Cardiac muscle cell (in vitro differentiated cells and primary cell): ENCODE results near the gene CGA. TPM values are rescaled to one million over a fixed set of nuclear protein-coding genes. Genes with fewer than 3 reads are reported as not detected.

Experiments used
- DNase-seq, 2 donors: peaks; one replicate each; pipeline versions ENCODE4 v3.0.0 to v3.0.0-alpha.2; 2010 to 2017; ENCODE audit warnings: low read depth in 1 of 2, low spot score in 1 of 2
- H3K27ac ChIP-seq: fragments of 200-600 bp; sonication (generic); 2 replicates; pipeline ENCODE4 v1.5.1; 2016
- H3K27me3 ChIP-seq: fragments of 200-600 bp; sonication (generic); 2 replicates; pipeline ENCODE4 v1.6.0; 2016; ENCODE audit warnings: control low read depth
- H3K36me3 ChIP-seq: fragments of 200-600 bp; sonication (generic); 2 replicates; pipeline ENCODE4 v1.5.1; 2016; ENCODE audit warnings: control low read depth
- H3K4me1 ChIP-seq: fragments of 200-600 bp; sonication (generic); 2 replicates; pipeline ENCODE4 v1.8.1; 2017; ENCODE audit warnings: low read depth, mild to moderate bottlenecking, mixed run types
- H3K4me3 ChIP-seq: fragments of 200-600 bp; sonication (generic); 2 replicates; pipeline ENCODE4 v1.5.1; 2016; ENCODE audit warnings: mild to moderate bottlenecking
- H3K9me3 ChIP-seq: fragments of 200-600 bp; sonication (generic); 2 replicates; pipeline ENCODE4 v1.5.1; 2017; ENCODE audit warnings: low read depth, mild to moderate bottlenecking, control low read depth
- polyA plus RNA-seq: library from polyadenylated mRNA; unstranded; fragments of >200 nt; fragmentation: Nextera tagmentation; extraction: Ambion mirVana; gene quantifications from 2 replicates; pipeline ENCODE4 v1.2.1, GENCODE V29; 2016
- total RNA-seq: library from RNA; depleted of rRNA; stranded (reverse); fragments of >200 nt; gene quantifications from 2 replicates; pipeline ENCODE4 v1.2.3, GENCODE V29; 2016
- TF ChIP-seq, protein P1 (sequence below): IDR thresholded peaks from 2 replicates; pipeline ENCODE4 v1.5.1; 2012; ENCODE audit warnings: low read depth, mild to moderate bottlenecking, low read length

CGA gene
- total and polyA plus RNA-seq, 2 experiments from 2014 or later: 1.2 TPM; not detected in 1

- Histone ChIP-seq H3K27me3 (no peaks in the 10 kb centered on the region), H3K4me1 (no peaks in the 10 kb centered on the region), H3K36me3 (no peaks in the 10 kb centered on the region), H3K4me3 (no peak overlapping the region), H3K27ac (no peak overlapping the region), H3K9me3 (no peaks in the 10 kb centered on the region)
- DNase-seq: no peak
- TF ChIP-seq, protein P1, sequence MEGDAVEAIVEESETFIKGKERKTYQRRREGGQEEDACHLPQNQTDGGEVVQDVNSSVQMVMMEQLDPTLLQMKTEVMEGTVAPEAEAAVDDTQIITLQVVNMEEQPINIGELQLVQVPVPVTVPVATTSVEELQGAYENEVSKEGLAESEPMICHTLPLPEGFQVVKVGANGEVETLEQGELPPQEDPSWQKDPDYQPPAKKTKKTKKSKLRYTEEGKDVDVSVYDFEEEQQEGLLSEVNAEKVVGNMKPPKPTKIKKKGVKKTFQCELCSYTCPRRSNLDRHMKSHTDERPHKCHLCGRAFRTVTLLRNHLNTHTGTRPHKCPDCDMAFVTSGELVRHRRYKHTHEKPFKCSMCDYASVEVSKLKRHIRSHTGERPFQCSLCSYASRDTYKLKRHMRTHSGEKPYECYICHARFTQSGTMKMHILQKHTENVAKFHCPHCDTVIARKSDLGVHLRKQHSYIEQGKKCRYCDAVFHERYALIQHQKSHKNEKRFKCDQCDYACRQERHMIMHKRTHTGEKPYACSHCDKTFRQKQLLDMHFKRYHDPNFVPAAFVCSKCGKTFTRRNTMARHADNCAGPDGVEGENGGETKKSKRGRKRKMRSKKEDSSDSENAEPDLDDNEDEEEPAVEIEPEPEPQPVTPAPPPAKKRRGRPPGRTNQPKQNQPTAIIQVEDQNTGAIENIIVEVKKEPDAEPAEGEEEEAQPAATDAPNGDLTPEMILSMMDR: no peak
These were observed 15.7 kb upstream of the CGA start for GRCh38 chr6:87110636-87111035.

- H3K4me3 ChIP-seq: no peak overlapping the region
- H3K27ac ChIP-seq: no peak overlapping the region
- no peak for DNase-seq
- H3K4me1 ChIP-seq: peaks cover 5% of the 10 kb centered on the region
- H3K36me3 ChIP-seq: no peaks in the 10 kb centered on the region
- H3K9me3 ChIP-seq: no peaks in the 10 kb centered on the region
- TF ChIP-seq, protein P1: no peak
- no peaks in the 10 kb centered on the region for H3K27me3 ChIP-seq
These were observed 10.9 kb upstream of the CGA start for GRCh38 chr6:87105823-87106222.

DNA sequence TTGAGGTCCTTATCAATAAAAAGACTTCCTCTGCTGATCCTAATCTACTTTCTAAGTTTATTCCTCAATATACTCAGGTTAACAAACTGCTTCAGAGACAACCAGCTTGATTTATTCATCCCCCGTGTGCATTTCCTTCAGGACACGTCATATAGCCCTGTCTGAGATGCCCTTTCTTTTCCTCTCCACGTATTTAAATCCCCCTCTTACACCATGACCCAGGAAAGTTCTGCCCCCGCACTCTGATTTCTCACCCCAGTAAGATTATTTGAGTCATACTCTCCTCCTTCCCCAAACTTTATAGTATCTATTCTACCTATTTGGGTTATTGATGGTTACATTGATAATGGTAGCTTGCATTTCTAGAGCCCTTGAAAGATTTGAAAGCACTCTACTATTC lies 9.8 kb upstream of the CGA start:
- DNase-seq: no peak

DNA sequence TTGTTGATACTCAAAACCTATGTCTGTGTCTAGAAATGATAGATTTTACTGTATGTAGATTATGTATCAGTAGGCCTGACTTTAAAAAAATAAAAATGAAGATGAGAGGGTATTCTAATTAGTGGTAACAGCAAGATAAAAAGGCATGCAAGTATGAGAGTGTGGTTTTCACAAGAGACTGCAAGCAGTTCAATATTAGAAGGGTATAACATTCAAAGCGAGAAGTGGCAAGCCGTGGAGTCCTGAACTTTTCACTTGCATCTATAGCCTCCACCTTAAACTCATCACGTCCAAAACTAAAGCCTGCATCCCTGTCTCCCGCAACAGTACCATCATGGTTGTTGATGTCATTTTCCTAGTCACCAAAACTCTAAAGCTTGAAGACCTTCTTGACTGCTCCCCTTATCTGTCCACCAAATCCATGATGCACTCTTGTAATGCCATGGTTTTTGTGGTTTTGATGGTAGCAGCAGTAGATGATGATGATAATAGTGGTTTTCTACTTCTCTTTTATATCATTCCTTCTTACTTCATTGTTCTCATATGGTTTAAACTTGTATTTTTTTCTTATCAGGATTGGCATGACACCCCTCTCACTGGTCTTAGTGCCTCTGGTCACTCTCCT lies 9.2 kb upstream of the CGA start:
- H3K4me3 ChIP-seq: no peak overlapping the region
- H3K27ac ChIP-seq: no peak overlapping the region
- H3K4me1 ChIP-seq: peaks cover 12% of the 10 kb centered on the region
- no peaks in the 10 kb centered on the region for H3K36me3 ChIP-seq
- TF ChIP-seq, protein P1: no peak
- DNase-seq: no peak
- H3K9me3 ChIP-seq: no peaks in the 10 kb centered on the region
- H3K27me3 ChIP-seq: no peaks in the 10 kb centered on the region

More for the DNA sequence above, 9.8 kb upstream of the CGA start:
- Histone ChIP-seq H3K4me3 (no peak overlapping the region), H3K9me3 (no peaks in the 10 kb centered on the region), H3K4me1 (peaks cover 7% of the 10 kb centered on the region), H3K36me3 (no peaks in the 10 kb centered on the region), H3K27ac (no peak overlapping the region), H3K27me3 (no peaks in the 10 kb centered on the region)
- TF ChIP-seq, protein P1: no peak

DNA sequence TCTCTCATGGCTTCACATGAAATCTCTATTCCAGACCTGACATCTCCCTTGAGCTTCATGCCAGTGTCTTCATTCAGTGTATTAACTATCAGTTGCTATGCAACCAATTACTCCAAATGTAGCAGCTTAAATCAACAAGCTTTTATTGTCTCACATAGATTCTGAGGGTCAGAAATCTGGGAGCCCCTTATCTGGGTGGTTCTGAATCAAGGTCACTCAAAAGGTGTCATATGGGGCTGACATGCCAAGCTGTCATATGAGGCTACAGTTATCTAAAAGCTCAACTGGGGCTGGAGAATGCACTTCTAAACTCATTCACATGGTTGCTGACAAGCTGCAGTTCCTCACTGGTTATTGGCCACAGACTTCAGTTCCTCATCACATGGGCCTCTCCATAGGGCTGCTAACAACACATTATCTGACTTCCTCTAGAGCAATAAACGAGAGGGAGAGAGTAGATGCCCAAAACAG lies 7.3 kb upstream of the CGA start:
- Histone ChIP-seq H3K9me3 (no peaks in the 10 kb centered on the region), H3K4me1 (peaks cover 23% of the 10 kb centered on the region), H3K27ac (peak overlapping the region; percentile 51), H3K36me3 (no peaks in the 10 kb centered on the region), H3K4me3 (no peak overlapping the region), H3K27me3 (no peaks in the 10 kb centered on the region)
- TF ChIP-seq, protein P1: no peak
- peak in 1 of 2 donors; percentile 58 for DNase-seq
